Breast epithelium (tissue), 3 donors: Measurements from ENCODE around the gene FXYD7.

Experiments used
- CTCF ChIP-seq, 3 donors: fragments of 450-650 bp; IDR thresholded peaks; one replicate each; pipeline ENCODE4 v1.5.1; 2016 to 2017; ENCODE audit warnings: antibody characterized with exemption in 3 of 3, mild to moderate bottlenecking in 3 of 3, moderate library complexity in 3 of 3
- POLR2A ChIP-seq: fragments of 450-650 bp; IDR thresholded peaks from one replicate; pipeline ENCODE4 v1.6.1; 2016; ENCODE audit warnings: antibody characterized with exemption, mild to moderate bottlenecking, moderate library complexity
- POLR2AphosphoS5 ChIP-seq, 3 donors: sonication (generic); formaldehyde crosslinking; IDR thresholded peaks; one replicate each; pipeline ENCODE4 v1.6.1; 2017; ENCODE audit warnings: antibody characterized with exemption in 3 of 3

DNA sequence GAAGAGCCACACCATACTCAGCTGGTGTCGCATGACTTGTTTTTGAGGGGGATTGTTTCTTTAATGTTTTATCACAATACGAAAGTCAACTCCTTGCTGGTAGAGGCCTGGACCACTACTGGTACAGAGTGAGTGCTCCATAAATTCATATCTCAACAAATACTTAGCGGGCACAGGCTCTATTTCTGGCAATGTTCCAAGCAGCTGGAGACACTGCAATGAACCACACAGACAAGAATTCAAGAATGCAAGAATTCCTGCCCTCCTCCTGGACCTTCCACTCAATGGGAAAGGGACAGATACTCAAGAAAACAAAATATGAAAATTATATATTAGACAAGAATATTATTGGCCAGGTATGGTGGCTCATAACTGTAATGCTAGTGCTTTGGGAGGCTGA lies 6.4 kb downstream of the FXYD7 start:
- TF ChIP-seq CTCF (IDR thresholded peaks at IDR 0.05), result no peak
- no peak for TF ChIP-seq POLR2AphosphoS5 (IDR thresholded peaks at IDR 0.05)
- no peak for TF ChIP-seq POLR2A
